Gastrocnemius medialis (tissue), 4 donors: ENCODE measurements around the gene ZNF697.
"Not testable (repeated sequence)": the region's sequence is repeated elsewhere in the genome, so short reads cannot be mapped to it uniquely, and the experiment has no call there.

Experiments
- CTCF ChIP-seq, 5 experiments: fragments of 450-650 bp in 3 of 5; fragments of 200-600 bp in 2 of 5; sonication (generic) in 2 of 5; IDR thresholded peaks in 4 of 5; conservative IDR thresholded peaks in 1 of 5; 1 replicate in 4 of 5; 2 replicates in 1 of 5; pipeline ENCODE4 v1.5.1; 2016 to 2019; ENCODE audit warnings: antibody characterized with exemption in 5 of 5, mild to moderate bottlenecking in 3 of 5, moderate library complexity in 3 of 5
- POLR2A ChIP-seq, 2 donors: fragments of 450-650 bp; IDR thresholded peaks; one replicate each; pipeline ENCODE4 v1.6.1; 2017; ENCODE audit warnings: antibody characterized with exemption in 2 of 2, mild to moderate bottlenecking in 2 of 2, moderate library complexity in 2 of 2

GRCh38 chr1:119585801-119586200, 62.3 kb downstream of the ZNF697 start:
- not testable (repeated sequence) for TF ChIP-seq CTCF (IDR thresholded peaks at IDR 0.05 in 4 of 5, conservative IDR thresholded peaks at IDR 0.05 in 1 of 5); POLR2A (IDR thresholded peaks at IDR 0.05)
